Endothelial cell of umbilical vein (primary cell): ENCODE measurements around the gene NDUFS4.

ENCODE experiments used
- EZH2 ChIP-seq: IDR thresholded peaks from 2 replicates; pipeline ENCODE4 v1.6.1; 2012; ENCODE audit warnings: borderline replicate concordance, low read depth, mild to moderate bottlenecking, moderate library complexity, low read length, inconsistent platforms; ENCODE audit not compliant: severe bottlenecking
- FOS ChIP-seq: IDR thresholded peaks from 2 replicates; pipeline ENCODE4 v1.6.1; 2011; ENCODE audit warnings: mild to moderate bottlenecking, low read length, moderate library complexity, borderline replicate concordance; ENCODE audit not compliant: insufficient read depth
- GATA2 ChIP-seq: IDR thresholded peaks from 2 replicates; pipeline ENCODE4 v1.7.0; 2011; ENCODE audit warnings: low read depth, mild to moderate bottlenecking, moderate library complexity, mixed read lengths, low read length; ENCODE audit not compliant: insufficient read length, insufficient read depth
- MYC ChIP-seq: IDR thresholded peaks from one replicate; pipeline ENCODE4 v1.6.1; 2011; ENCODE audit warnings: mild to moderate bottlenecking, low read depth, low read length
- POLR2A ChIP-seq: IDR thresholded peaks from 2 replicates; pipeline ENCODE4 v1.6.1; 2012; ENCODE audit warnings: low read depth, mild to moderate bottlenecking, control low read depth, low read length
- POLR2AphosphoS5 ChIP-seq: IDR thresholded peaks from 2 replicates; pipeline ENCODE4 v1.6.1; 2012; ENCODE audit warnings: low read depth, mild to moderate bottlenecking, control low read depth, low read length, moderate library complexity; ENCODE audit not compliant: insufficient read depth
- TF ChIP-seq, protein P1 (sequence below), 2 donors: IDR thresholded peaks; 1 replicate in 1 of 2; 2 replicates in 1 of 2; pipeline ENCODE4 v1.5.1; 2011; ENCODE audit warnings: low read length in 2 of 2, mild to moderate bottlenecking in 2 of 2, moderate library complexity in 2 of 2, control low read depth in 1 of 2, inconsistent platforms in 1 of 2, low read depth in 1 of 2; ENCODE audit not compliant: insufficient read depth in 1 of 2; ENCODE audit errors: extremely low read depth in 1 of 2
- TF ChIP-seq, protein P2 (sequence below): IDR thresholded peaks from 2 replicates; pipeline ENCODE4 v1.6.1; 2011; ENCODE audit not compliant: insufficient read depth, insufficient read length

DNA sequence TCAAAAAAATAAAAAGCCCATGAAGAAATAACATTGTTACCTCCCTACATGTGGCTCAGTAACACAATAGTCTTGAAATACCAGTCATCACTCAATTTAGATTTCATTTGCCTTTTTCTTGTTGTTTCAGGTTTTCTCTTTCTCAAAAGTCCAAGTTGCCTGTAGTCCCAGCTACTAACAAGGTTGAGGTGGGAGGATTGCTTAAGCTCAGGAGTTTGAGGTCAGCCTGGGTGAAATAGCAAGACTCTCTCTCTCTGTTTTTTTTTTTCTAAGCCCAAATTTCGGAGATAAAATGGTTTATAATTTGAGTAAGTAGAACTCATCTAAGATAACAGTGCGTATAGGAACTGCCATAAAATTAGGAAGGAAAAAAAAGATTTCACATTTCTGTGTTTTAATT lies 17.5 kb upstream of the NDUFS4 start:
- TF ChIP-seq, protein P1, sequence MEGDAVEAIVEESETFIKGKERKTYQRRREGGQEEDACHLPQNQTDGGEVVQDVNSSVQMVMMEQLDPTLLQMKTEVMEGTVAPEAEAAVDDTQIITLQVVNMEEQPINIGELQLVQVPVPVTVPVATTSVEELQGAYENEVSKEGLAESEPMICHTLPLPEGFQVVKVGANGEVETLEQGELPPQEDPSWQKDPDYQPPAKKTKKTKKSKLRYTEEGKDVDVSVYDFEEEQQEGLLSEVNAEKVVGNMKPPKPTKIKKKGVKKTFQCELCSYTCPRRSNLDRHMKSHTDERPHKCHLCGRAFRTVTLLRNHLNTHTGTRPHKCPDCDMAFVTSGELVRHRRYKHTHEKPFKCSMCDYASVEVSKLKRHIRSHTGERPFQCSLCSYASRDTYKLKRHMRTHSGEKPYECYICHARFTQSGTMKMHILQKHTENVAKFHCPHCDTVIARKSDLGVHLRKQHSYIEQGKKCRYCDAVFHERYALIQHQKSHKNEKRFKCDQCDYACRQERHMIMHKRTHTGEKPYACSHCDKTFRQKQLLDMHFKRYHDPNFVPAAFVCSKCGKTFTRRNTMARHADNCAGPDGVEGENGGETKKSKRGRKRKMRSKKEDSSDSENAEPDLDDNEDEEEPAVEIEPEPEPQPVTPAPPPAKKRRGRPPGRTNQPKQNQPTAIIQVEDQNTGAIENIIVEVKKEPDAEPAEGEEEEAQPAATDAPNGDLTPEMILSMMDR (IDR thresholded peaks at IDR 0.05; ENCODE audit: extremely low read depth in 1 of 2, insufficient read depth in 1 of 2, low read depth in 1 of 2, low read length in 2 of 2): no peak
- TF ChIP-seq POLR2A (no peak), EZH2 (no peak), POLR2AphosphoS5 (no peak), FOS (no peak), MYC (no peak), GATA2 (no peak)
- TF ChIP-seq, protein P2, sequence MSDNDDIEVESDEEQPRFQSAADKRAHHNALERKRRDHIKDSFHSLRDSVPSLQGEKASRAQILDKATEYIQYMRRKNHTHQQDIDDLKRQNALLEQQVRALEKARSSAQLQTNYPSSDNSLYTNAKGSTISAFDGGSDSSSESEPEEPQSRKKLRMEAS: no peak
